T47D (cell line): ENCODE results near the gene PGC.
A peak's percentile ranks its signal among the peaks of the same experiment; 100 is the strongest.

ENCODE experiments used
- DNase-seq, 2 experiments: peaks; one replicate each; pipeline versions ENCODE4 v3.0.0 to v3.0.0-alpha.2; 2011 to 2012; ENCODE audit warnings: low read depth in 1 of 2, low spot score in 1 of 2
- JUND ChIP-seq: IDR thresholded peaks from 2 replicates; pipeline ENCODE4 v1.6.1; 2012; ENCODE audit warnings: low read depth
- in situ Hi-C: cut with HindIII; loops from 2 replicates; pipeline ENCODE4 v1.10.0; 2016; ENCODE audit warnings: low sequenced_read_pairs, low pct_unique_long_range_greater_than_20kb

PGC gene

GRCh38 chr6:41707565-41708200, 39.5 kb downstream of the PGC start:
- no peak for TF ChIP-seq JUND
- in situ Hi-C loops = no loop called here

DNA sequence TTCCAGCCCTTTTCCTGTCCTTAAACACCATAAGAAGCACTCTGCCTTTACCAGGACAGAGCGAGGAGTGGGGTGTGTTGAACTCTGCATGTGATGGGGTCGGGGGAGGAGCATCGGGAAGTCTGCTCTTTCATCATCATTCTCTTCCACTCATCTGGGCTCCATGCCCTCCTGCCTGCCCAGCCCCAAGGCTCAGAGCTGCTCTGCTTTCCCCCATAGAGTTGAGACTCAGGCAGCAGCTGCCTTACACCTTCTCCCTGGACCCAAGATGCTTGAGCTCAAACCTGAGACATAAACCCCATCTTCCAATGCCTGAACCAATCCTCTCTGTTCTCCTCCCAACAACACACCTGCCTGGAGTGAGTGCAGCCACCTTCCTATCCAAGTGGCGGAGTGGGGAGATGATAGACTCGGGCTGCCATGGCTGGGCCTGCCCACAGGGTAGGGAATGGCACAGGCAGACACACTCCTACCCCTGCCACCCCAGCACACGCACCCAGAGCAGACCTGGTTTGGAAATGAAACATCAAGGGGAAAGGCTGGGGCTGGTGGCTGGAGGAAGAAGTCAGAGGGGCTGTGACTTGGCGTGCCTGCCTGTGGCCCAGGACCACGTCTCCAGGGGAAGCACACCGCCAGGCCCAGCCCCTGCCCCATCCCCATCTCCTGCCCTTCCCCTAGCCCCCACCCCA, 40.2 kb downstream of the PGC start:
- no peak for DNase-seq
- in situ Hi-C loops = no loop called here
- no peak for TF ChIP-seq JUND

More at GRCh38 chr6:41707565-41708200, 39.5 kb downstream of the PGC start:
- no peak for DNase-seq

GRCh38 chr6:41705996-41706835, 41.0 kb downstream of the PGC start:
- in situ Hi-C loops = no loop called here
- no peak for TF ChIP-seq JUND
- peak in 1 of 2 experiments; percentile 46 for DNase-seq

DNA sequence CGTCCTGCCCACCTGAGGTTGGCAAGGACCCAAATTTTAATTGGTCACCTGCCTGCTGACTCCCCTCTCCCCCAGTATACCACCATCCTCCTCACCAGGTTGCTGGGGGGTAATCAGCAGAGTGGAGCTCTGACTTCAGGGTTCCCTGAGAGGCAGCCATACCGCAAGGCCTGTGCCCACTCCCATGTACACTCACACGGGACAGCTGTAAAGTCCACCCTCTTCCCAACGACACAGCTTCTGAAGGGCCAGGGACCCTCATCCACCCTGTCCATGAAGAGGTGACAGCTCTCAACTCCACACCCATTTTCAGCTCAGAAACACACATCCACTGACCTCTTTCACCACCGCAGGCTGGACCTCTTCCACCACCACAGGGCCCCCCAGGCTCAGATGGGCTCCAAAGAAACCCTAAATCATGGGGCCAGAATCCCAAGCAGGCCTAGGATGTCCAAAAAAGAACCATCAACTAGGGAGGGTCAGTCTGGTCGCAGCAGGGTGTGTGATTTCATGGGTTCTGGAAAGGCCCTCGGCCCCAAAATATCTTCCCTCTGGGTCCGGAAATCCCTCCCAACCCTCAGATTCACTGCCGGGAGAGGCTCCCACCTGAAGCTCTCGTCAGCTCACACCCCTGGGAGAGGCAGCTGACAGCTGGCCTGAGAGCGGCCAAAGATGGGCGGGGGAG, 41.7 kb downstream of the PGC start:
- in situ Hi-C loops = no loop called here
- no peak for TF ChIP-seq JUND
- DNase-seq = no peak

DNA sequence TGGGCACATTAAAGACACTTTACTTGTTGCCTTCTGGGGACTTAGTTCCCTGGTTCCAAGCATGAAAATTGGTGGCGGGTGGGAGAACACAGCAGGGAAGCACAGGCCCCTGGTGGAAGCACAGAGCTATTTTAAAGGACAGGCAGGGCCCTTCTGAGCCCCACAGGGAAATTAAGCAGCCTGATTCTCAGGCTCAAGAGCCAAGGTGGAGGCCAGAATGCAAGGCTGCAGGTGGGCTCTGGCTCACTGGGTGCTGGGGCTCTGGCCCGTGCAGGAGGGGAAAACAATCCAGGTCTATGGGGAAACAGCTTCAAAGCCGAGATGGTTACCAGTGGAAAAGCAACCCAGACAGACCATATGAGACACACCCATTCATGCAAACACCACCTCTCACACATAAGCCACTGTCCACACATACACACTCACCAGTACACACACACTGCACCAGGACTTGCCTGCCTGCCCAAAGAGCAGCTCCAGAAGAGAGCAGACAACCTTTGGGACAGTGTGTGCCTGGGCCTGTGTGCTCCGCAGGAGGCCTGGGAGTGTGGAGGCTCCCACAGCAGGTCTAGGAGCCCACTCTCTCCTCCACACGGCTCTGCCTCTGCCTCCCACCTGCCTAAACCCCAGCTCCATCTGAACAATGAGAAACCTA, 42.4 kb downstream of the PGC start:
- in situ Hi-C loops = no loop called here
- no peak for TF ChIP-seq JUND
- no peak for DNase-seq

DNA sequence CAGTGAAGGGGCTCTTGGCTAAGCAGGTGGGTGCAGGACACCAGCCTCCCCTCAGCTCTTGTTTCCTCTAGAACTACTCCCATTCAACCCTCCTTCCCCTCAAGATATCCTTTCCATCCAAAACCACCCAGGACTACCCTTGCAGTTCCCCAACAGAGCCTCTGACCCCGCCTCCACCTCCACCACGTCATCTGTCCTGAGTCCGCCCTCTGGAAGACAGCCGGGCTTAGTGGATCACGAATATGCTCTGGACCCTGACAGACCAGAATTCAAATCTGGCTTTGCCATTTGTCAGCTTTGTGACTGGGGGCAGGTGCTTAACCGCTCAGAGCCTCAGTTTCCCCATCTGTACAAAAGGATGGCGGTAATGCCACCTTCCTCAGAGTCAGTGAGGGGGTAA, 43.2 kb downstream of the PGC start:
- DNase-seq = no peak
- no peak for TF ChIP-seq JUND
- in situ Hi-C loops = no loop called here

DNA sequence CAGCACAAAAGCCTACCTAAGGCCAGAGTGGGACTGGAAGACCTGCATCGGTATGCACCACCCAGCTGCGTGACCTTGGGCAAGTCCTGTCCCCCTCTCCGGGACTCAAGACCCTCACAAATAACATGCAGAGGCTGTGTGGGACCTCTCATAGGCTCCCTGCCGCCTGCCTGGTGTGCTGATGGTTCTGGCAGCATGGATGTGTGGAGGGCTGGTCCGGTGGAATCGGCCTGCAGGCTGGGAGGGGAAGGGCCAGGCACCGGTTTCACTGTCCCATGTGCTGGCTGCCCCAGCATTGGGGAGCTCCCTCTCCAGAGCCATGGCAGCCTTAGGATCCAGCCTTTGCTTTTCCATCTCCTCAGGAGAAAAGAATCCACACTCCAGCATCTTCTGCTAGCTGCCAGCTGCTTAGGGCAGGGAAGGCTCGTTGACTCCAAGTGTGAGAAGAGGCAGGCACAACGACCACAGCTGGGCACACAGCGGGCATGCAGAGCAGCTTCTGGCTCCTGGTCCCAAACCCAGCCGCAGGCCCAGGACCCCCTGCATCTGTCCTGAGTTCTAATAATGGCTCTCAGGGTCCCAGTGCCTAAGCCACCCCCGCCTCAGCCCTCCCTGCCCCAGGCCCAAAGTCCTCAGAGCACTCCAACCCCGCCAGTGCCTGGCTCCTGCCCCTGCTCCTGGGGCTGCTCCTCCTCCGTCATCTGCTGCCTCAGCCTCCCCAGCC, 44.3 kb downstream of the PGC start:
- DNase-seq = no peak
- in situ Hi-C loops = no loop called here
- TF ChIP-seq JUND = no peak

- TF ChIP-seq JUND = no peak
- no peak for DNase-seq
- in situ Hi-C loops = no loop called here
Measured at GRCh38 chr6:41702089-41702745, 45.0 kb downstream of the PGC start.

GRCh38 chr6:41700463-41701347, 46.5 kb downstream of the PGC start:
- TF ChIP-seq JUND = no peak
- DNase-seq = no peak
- in situ Hi-C loops = no loop called here

GRCh38 chr6:41699063-41699462, 48.1 kb downstream of the PGC start:
- in situ Hi-C loops = no loop called here
- no peak for DNase-seq
- TF ChIP-seq JUND = no peak
